T-helper 9 cell (primary cell): ENCODE results near the gene SRPK2.

Experiments
- DNase-seq: peaks from one replicate; pipeline ENCODE4 v3.0.0-alpha.2; 2020

SRPK2 gene

DNA sequence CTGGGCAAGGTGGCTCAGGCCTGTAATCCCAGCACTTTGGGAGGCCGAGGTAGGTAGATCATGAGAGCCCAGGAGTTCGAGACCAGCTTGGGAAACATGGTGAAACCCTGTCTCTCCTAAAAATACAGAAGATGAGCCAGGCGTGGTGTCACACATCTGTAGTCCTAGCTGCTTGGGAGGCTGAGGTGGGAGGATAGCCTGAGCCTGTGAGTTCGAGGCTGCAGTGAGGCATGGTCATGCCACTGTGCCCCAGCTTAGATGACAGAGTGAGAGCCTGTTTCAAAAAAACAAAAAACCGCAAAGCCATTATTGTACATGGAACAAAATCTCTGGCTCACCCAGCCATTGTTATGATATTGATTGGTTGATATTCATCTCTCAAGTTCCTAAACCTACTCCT lies 321.0 kb downstream of the SRPK2 start:
- DNase-seq = no peak
